HG03280 (cell line): Measurements from ENCODE around the gene RPS27.
A peak's percentile ranks its signal among the peaks of the same experiment; 100 is the strongest.
"Not testable (repeated sequence)": the region's sequence is repeated elsewhere in the genome, so short reads cannot be mapped to it uniquely, and the experiment has no call there.

Source experiments
- ATAC-seq: cut with Tn5 transposase; IDR thresholded peaks from one replicate; pipeline ENCODE4 v1.9.1; 2021; ENCODE audit warnings: mild to moderate bottlenecking, moderate library complexity; ENCODE audit not compliant: unreplicated experiment

RPS27 gene

GRCh38 chr1:153960206-153960605, 30.4 kb upstream of the RPS27 start:
- no peak for ATAC-seq

- ATAC-seq: no peak
Observed at GRCh38 chr1:153961421-153961820, 29.1 kb upstream of the RPS27 start.

GRCh38 chr1:153962088-153963029, 28.2 kb upstream of the RPS27 start:
- ATAC-seq: no peak

GRCh38 chr1:153963030-153963849, 27.3 kb upstream of the RPS27 start, which contains the start of gene SLC39A1:
TSS of gene SLC39A1 (minus strand) at chr1:153963537. CDS start at chr1:153962715, 822 bp downstream.
- ATAC-seq: peak; percentile 47

- ATAC-seq: peak; percentile 0
Observed at GRCh38 chr1:153963850-153964331, 26.7 kb upstream of the RPS27 start.

- peak; percentile 74 for ATAC-seq
Observed at GRCh38 chr1:153967107-153967999, 23.2 kb upstream of the RPS27 start, which contains the start of gene CREB3L4. TSS of gene CREB3L4 (plus strand) at chr1:153967902. CDS start at chr1:153968526, 624 bp downstream.

- no peak for ATAC-seq
Observed at GRCh38 chr1:153968000-153968363, 22.6 kb upstream of the RPS27 start.

GRCh38 chr1:153968408-153968807, 22.2 kb upstream of the RPS27 start:
- ATAC-seq: no peak

GRCh38 chr1:153968972-153969371, 21.6 kb upstream of the RPS27 start:
- no peak for ATAC-seq

- ATAC-seq: no peak
Observed at GRCh38 chr1:153970346-153970745, 20.2 kb upstream of the RPS27 start.

- no peak for ATAC-seq
Observed at GRCh38 chr1:153973071-153973470, 17.5 kb upstream of the RPS27 start.

- ATAC-seq: no peak
Observed at GRCh38 chr1:153973525-153973924, 17.0 kb upstream of the RPS27 start.

- ATAC-seq: no peak
Observed at GRCh38 chr1:153976819-153977249, 13.7 kb upstream of the RPS27 start.

- ATAC-seq: peak; percentile 75
Observed at GRCh38 chr1:153977250-153978240, 13.0 kb upstream of the RPS27 start, which contains the start of gene JTB. TSS of gene JTB (minus strand) at chr1:153977674. CDS start at chr1:153977252, 422 bp downstream.

- ATAC-seq: no peak
Observed at GRCh38 chr1:153978274-153978909, 12.2 kb upstream of the RPS27 start.

GRCh38 chr1:153979091-153979490, 11.5 kb upstream of the RPS27 start:
- ATAC-seq: not testable (repeated sequence)

GRCh38 chr1:153981735-153982134, 8.8 kb upstream of the RPS27 start:
- ATAC-seq: not testable (repeated sequence)

- ATAC-seq: no peak
Observed at GRCh38 chr1:153984123-153984894, 6.3 kb upstream of the RPS27 start.
